Activated gamma-delta T cell treated with Interleukin-2 at 50 U/mL for 16 hours (primary cell): ENCODE data around the gene COL8A1.
"Not testable (repeated sequence)": the region's sequence is repeated elsewhere in the genome, so short reads cannot be mapped to it uniquely, and the experiment has no call there.

Source experiments
- DNase-seq: peaks from one replicate; pipeline ENCODE4 v3.0.0-alpha.2; 2020

COL8A1 gene

DNA sequence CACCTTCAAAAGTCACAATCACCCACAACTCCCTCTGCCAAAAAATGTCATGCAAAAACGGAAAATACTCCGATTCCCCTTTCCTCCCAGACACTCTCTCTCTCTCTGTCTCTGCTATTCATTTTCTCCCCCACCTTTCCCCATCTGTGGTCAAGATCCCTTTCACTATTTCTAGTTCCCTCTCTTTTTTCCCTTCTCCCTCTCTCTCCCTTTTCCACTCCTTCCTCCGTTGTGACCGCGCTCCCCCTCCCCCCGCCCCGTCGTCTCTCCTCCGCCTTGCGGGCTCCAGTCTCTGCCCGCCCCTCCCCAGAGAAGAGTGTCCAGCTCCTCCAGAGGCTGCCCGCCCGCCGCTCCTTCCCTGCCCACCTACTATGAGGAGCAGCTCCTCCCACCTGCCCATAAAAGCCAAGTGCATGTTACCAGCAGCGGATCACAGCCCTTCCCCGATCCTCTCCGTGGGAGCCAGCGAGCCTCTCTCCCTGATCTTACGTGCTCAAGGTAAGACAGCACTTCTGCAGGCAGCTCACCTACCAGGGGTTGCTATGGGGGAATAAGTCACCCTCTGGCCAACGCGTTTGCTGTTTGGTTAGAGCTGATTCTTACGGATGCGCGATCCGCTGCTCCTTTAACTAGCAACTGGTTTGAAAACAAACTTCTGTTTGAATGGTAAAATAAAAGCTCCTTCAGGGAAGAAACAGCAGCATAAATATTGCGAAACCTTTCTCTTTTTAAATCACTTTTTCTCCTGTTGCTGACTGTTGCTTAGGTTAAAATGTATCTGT is at the start of gene COL8A1:
Gene COL8A1 (plus strand): TSS at position 428 of the 782 bp plus-strand sequence. CDS start 152,089 bp downstream, outside the sequence.
- DNase-seq, result no peak

DNA sequence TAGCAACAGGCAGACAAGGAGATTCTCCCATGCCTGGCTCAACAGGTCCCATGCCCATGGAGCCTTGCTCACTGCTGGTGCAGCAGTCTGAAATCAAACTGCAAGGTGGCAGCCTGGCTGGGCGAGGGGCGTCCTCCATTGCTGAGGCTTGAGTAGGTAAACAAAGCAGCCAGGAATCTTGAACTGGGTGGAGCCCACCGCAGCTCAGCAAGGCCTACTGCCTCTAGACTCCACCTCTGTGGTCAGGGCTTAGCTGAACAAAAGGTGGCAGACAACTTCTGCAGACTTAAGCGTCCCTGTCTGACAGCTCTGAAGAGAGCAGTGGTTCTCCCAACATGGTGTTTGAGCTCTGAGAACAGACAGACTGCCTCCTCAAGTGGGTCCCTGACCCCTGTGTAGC is 49.2 kb upstream of the COL8A1 start:
- not testable (repeated sequence) for DNase-seq

DNA sequence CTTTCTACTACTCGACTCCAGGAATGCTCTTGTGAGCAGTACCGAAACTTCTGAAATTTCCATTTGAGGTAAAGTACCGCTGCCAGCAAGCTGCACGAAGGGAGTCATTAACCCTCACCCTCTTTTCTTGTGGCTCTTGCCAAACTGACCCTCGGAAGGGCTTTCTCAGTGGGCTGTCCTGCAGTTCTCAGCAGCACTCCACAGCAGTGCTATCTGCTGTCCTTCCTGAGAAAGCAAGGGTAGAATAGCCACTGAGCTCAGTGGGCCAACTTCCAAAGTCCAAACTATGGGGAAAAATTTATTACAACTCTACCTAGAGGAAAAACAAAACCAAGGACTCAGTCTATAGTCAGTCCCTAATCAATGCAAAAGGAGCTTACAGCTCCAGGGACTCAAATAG is 38.5 kb upstream of the COL8A1 start:
- no peak for DNase-seq

DNA sequence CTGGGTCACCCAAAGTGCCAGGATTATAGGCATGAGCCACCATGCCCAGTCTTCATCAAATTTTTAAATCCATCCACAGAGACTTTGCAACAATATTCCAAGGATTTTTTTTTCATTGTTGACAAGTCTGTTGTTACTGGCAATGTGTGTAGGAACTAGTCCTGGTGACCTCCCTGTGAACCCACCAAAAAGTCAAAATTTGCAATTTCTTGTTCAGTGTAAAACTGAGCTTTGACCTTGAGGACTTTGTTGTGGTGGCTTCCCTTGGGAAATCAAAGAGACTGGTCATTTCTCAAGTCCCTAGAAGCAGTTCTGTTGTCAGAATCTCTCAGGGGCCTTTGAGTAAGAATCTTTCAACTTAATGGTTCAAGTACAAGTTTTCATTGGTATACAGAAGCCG is 36.9 kb upstream of the COL8A1 start:
- no peak for DNase-seq

DNA sequence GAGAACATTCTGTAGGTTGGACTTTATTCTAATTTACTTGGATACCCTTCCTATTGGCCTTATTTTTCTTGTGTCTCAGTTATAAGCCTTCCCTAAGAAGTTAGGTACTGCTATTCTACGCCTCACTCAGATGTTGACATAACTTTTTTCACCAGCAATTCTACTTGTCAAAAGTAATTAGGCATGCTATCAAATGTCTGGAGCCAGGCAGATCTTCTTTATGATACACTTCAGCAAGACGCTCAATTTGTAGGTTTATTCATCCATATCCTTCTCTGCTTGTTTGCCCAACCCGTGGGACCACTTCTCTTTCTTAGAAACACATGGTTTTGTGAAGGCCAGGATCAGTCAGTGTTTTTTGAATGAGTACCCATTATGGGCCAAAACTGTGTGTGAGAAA is 36.2 kb upstream of the COL8A1 start:
- DNase-seq, result no peak

DNA sequence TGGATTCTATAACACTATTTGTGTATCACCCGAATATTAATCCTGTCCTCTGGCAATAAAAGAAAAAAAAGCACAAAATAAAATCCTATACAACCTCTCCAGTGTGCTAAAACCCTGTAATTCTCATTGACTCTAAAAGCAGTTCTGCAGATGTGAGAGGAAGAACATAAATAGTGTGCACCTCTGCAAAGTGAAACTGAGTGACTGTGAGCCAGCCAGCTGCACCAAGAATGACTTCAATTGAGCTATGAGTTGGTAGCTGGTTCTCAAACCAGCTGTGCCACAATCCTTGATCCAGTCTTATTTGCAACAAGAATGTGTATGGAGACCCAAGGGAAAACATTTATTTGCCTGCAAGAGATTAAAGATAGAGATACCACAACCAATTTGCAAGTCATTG is 31.2 kb upstream of the COL8A1 start:
- DNase-seq, result no peak

DNA sequence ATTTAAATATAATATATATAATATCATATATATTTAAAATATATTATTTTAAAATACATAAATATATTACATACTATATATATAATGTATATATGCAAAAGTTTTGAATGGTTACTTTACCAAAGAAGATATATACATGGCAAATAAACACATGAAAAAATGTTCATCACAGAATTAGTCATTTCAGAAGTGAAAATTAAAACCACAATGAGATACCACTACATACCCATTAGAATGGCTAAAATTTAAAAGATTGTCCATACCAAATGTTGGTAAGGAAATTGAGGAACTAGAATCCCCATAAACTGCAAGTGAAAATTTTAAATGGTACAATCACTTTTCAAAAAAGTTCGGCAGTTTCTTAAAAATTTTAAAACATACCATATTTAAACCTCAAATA is 23.6 kb upstream of the COL8A1 start:
- DNase-seq, result no peak

DNA sequence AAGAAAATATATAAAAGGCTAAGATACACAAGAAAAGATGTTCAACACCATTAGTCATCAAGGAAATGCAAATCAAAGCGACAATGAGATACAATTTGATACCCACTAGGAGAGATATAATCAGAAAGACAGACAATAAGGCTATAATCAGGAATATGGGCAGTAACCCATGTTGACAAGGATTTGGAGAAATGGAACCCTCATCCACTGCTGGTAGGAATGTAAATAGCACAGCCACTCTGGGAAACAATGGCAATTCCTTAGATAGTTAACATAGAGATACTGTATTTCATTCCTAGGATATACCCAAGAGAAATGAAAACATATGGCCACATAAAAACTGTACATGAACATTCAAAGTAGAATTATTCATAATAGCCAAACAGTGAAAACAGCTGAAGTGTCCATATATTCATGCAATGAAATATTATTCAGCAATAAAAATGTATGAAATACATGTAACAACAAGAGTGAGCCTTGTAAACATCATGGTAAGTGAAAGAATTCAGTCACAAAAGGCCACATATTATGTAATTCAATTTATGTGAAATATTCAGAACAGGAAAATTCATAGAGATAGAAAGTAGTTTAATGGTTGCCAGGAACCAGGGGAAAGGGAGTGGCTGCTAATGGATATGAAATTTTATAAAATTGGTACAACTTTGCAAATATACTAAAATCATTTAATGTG is 18.2 kb upstream of the COL8A1 start:
- no peak for DNase-seq

DNA sequence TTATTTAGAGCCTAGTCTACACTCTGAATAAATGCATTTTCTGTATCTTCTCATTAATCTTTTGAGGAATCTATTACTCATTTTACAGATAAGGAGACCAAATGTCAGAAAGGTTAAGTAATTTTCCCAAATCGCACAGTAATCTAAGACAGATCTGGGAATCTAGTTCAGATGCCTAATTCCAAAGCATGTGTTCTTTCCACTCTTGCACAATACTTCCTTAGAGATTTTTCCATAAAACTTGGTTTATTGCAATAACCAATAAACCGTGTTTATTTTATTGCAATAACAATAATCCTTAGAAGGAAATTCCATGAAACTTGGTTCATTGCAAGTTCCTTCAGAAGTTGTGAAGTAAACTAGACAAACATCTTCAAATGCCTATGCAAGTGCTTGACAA is 17.4 kb upstream of the COL8A1 start:
- DNase-seq, result no peak

DNA sequence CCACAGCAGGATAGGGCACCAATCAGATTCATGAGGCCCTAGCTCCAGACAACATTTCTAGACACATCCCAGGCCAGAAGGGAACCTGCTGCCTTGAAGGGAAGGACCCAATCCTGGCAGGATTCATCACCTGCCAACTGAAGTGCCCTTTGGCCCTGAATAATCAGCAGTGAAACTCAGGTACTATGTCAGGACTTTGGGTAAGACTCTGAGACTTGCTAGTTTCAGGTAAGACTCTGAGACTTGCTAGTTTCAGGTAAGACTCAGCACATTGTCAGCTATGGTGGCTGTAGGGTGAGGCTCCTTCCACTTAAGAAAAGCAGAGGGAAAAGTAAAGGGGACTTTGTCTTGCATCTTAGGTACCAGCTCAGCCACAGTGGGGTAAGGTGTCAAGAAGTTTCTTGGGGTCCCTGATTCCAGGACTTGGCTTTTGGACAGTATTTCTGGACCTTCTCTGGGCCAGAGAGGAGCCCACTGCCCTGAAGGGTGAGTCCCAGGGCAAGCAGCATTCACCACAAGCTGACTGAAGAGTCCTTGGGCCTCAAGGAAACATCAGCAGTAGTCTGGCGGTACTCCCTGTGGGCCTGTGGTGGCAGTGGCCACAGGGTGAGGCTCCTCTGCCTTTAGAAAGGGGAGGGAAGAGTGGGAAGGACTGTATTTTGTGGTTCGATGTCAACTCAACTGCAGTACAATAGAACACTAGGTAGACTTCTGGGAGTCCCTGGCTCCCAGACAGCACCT is 13.7 kb upstream of the COL8A1 start:
- no peak for DNase-seq

DNA sequence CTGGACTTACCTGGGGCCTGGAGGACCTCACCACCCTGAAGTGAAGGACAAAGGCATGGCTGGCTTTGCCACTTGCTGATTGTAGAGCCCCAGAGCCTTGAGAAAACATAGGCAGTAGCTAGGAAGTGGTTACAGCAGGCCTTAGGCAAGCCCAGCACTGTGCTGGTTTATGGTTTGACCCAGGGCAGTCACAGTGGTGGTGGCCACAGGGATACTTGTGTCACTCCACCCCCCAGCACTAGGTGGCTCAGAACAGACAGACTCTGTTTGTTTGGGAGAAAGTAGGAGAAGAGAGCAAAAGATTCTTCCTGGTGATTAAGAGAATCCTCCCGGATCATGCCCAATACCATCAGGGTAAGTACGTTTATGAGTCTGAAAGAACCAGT is 13.2 kb upstream of the COL8A1 start:
- no peak for DNase-seq

DNA sequence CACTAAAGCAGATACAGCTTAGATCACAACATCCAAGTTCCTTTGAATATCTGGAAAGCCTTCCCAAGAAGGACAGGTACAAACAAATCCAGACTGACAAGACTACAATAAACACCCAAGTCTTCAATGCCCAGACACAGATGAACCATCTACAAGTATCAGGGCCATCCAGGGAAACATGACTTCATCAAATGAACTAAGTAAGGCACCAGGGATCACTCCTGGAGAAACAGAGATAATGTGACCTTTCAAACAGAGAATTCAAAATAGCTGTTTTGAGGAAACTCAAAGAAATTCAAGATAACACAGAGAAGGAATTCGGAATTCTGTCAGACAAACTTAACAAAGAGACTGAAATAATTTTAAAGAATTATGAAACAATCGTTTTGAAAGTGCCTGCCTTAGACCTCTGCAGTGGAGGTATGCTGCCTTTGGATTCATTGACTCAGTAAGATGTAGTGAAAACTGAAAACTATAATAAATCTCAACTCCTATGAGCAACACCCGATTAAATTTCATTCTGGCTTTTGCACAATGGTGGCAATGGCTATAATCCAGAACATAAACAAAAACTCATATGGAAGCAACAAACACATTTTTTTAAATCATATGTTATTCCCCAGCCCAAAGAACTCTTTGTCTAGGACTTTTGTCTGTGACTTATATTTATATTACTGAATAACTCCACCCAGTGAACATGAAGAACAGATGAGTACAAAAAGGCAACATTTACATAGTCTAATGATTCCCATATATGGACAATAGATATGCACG is 12.6 kb upstream of the COL8A1 start:
- no peak for DNase-seq

DNA sequence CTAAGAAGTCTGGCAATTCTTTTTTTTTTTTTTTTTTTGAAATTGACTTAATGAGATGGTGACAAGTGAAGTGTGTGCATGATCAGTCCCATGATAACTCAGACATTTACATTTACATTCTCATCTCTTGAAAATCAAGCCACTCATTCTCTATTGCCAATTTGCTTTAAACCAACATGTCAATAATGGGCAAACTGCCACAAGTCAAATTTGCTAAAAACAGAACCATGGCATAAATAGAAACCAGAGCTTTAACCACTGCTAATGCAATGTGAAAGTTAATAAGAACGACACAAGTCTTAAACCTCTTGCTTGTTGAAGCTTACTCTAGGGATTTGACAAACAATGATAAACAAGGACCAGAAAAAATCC is 12.0 kb upstream of the COL8A1 start:
- no peak for DNase-seq

DNA sequence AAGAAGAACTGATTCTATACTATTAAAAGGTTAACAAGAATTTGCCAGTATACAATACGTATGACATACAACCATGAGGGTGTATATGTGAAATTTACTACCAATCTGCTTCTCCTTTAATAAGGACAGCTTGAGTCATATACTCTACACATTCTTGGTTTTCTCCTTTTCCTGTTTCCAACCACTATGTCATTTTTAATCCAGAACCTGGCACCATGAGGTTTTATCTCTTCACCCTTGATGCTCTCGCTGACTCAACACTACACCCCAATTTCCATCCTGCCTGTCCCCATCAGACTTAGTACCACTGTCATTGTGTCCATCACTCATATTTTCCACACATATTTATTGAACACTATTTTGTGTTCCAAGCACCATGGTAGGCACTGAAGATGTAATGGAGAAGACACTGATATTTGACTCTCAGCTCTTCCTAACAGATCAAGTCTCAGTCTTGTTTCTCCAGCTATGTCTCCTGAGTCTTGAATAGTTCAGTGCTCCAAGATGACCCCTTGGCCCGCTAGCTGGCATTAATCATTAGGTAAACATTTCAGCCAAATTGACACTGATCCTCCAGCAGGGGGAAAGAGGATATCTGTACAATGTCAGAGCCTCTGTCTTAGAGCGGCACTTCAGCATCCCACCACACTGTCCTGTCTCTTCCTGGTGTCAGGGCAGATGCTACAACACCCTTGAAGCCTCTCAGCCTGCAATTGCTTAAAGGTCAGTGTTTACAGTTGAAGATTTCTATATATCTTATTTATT is 11.2 kb upstream of the COL8A1 start:
- DNase-seq, result no peak

DNA sequence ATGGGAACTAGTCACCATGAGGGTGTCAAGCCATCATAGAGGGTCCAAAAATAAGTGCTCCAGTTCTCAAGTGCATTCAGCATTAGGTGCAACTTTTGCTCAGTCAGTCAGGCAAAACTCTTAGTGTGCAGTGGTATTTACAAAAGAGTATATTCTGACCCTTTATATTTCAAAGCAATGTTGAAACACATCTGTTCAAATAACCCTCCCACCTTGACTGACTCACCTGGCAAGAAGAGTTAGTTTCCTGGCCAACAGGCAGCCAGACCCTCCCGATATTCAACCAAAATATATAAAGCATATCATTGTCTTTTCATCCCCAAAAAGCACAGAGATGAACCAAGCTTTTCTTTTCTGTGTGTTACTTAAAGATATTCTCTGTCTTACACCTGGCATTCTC is 7.6 kb upstream of the COL8A1 start:
- DNase-seq, result no peak

DNA sequence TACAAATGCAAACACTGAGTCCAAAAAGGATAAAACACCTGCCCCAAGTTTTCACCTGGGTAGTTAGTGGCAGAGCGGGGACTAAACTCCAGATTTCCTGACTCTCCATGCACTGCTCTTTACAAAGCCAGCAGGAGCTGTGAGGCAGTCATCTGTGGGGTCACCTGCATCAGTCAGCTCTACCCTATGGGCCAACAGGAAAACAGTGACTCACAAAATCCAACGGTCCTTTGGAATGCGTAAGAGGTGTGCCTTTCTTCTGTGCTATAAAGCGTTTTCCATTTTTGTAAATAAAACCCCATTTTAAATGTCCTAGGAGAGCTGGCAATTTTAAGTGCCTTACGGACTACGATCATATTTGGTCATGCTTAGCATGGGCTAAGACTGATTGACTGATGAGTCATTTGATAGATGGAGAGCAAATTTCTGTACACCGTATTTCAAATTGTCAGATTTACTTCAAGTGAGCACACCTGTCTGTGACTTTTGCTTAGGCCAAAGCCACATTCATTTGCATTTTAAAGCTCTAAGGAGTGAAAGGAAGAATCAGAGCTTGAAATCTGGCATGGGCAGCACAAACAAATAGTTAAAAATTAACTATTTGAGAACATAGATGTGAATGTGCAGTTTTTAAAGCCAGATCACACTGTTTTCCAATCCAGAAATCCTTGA is 4.4 kb upstream of the COL8A1 start:
- DNase-seq, result no peak

DNA sequence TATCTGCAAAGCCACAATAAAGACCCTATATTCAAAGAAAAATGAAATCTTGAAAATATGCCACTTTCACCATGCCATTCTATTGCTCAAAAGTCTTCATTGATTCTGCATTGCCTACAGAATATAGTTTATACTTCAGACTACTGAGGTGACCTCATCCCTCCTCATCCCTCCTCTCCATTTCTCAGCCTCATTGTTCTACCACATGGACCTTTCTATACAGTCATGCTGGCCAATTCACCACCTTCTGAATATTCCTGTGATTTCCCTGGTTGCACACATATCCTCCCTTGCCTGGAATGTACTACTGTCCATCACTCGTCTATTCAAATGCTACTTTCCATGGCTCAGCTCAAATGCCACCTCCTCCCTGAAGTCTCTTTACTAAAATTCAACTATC is 3.5 kb upstream of the COL8A1 start:
- DNase-seq, result no peak

DNA sequence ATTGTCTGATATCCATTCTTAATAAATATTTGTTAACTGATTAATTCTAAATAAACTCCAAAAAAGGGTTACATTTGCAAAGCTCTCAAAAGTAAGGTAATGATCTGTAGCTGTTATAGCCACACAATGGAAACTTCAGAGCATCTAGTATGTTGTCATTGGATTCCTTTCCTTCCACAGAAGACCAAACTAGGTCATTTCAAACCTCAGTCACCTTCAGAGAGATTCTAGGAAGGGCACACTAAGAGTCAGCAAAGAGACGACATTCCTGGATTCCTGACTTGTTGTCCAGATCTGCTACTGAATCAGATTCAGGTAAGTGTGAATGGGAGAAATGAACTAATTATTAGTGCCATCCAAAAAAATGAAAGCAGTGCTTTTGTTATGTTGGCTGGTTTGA is 3.0 kb upstream of the COL8A1 start:
- no peak for DNase-seq

DNA sequence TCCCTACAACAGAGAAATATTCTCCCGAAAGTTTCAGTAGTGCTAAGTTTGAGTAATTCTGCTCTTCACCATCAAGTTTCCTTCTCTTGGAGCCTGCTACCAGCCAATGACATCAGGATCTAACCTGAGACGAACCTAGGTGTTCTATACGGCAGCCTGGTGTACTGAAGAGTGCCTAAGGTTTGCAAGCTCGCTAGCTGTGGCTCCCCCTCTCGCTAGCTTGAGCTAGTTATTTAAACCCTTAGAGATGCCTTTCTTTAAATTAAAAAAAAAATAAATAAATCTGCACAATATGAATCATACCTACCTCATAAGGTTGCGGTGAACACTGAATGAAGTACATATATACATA is 1.4 kb upstream of the COL8A1 start:
- no peak for DNase-seq

DNA sequence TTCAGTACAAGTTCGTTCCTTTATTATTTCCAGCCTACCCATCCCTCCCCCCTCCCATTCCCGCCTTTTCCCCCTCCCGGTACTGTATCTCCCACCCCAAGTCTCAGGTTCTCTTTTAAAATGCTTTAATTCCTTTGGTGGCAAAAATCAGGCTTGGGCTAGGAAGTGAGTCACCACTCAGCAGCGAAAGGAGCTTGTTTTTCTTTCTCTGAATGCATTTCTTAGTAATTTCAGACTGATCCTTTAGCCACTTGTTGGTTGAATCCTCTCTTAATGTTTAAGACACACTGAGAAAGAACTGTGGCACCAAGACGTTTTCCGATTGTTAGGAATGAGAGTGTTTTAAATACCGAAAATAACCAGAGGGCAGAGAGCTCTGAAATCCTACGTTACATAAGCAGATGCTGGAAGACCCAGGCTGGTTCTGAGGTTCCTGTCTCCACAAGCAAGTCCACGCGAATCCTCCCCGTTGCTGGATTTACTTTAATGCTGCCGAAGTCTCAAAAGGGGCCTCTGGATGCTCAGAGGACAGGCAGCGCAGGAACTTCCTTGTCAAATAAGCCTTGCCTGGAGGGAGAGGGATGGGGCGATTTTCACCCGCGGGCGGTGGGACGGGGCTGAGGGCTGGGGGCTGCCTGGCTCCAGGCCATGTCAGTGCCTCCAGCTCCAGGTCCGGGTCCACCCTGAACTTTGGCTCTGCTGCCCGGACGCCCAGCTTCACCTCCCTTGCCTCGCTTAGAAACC is 854 bp upstream of the COL8A1 start:
- DNase-seq, result no peak

DNA sequence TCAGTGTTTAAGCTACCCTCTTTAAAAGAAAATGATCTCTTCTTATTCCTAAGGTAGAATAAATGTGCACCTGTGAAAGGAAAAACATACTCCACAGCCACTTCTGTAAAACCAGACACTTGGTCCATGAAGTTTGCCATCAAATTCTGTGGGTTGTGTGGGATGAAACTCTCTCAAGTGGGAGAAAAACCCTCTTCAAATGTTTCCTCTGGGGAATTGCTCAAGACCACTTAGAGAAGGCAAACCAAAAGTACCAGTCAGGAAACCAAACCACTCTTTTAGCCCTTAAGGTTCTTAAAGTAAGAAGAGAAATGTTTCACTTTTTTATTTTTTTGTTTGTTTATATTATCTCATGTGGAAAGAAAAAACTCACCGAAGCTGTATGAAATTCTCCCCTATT is 1.2 kb downstream of the COL8A1 start:
- no peak for DNase-seq
